MM.1S (cell line): ENCODE measurements around the gene C9orf43.
A peak's percentile ranks its signal among the peaks of the same experiment; 100 is the strongest.

ENCODE experiments used
- DNase-seq: peaks from one replicate; pipeline ENCODE4 v3.0.0-alpha.2; 2015
- H2AFZ ChIP-seq: fragments of 300-600 bp; sonication (generic); 2 replicates; pipeline ENCODE4 v1.6.0; 2016; ENCODE audit warnings: antibody characterized with exemption, low read length
- H3F3A ChIP-seq: fragments of 300-600 bp; sonication (generic); 2 replicates; pipeline ENCODE4 v1.6.1; 2016; ENCODE audit warnings: mild to moderate bottlenecking, antibody characterized with exemption, low read length, moderate library complexity, mixed read lengths; ENCODE audit not compliant: insufficient read depth
- H3K27ac ChIP-seq: fragments of 300-600 bp; sonication (generic); 2 replicates; pipeline ENCODE4 v1.5.1; 2016; ENCODE audit warnings: mild to moderate bottlenecking, low read length
- H3K27me3 ChIP-seq: fragments of 300-600 bp; sonication (generic); replicated peaks from 2 replicates; pipeline ENCODE4 v1.6.0; 2016; ENCODE audit warnings: low read length; ENCODE audit not compliant: insufficient read depth
- H3K36me3 ChIP-seq: fragments of 300-600 bp; sonication (generic); replicated peaks from 2 replicates; pipeline ENCODE4 v1.6.1; 2016; ENCODE audit warnings: mild to moderate bottlenecking, low read length, mixed read lengths; ENCODE audit not compliant: insufficient read depth
- H3K4me1 ChIP-seq: fragments of 300-600 bp; sonication (generic); 2 replicates; pipeline ENCODE4 v1.6.1; 2016; ENCODE audit warnings: low read length, mixed read lengths
- H3K4me2 ChIP-seq: fragments of 300-600 bp; sonication (generic); 2 replicates; pipeline ENCODE4 v1.6.0; 2016; ENCODE audit warnings: low read depth, low read length
- H3K4me3 ChIP-seq: fragments of 300-600 bp; sonication (generic); 2 replicates; pipeline ENCODE4 v1.5.1; 2016; ENCODE audit warnings: low read length, mixed read lengths
- H3K79me2 ChIP-seq: fragments of 300-600 bp; sonication (generic); 2 replicates; pipeline ENCODE4 v1.6.1; 2016; ENCODE audit warnings: mixed run types, low read length, mixed read lengths
- H3K9ac ChIP-seq: fragments of 300-600 bp; sonication (generic); 2 replicates; pipeline ENCODE4 v1.6.1; 2016; ENCODE audit warnings: low read length, mixed read lengths
- H3K9me2 ChIP-seq: fragments of 300-600 bp; sonication (generic); replicated peaks from 2 replicates; pipeline ENCODE4 v1.6.1; 2016; ENCODE audit warnings: mild to moderate bottlenecking, low read length, mixed read lengths; ENCODE audit not compliant: insufficient read depth
- H3K9me3 ChIP-seq: fragments of 300-600 bp; sonication (generic); replicated peaks from 2 replicates; pipeline ENCODE4 v1.6.1; 2016; ENCODE audit warnings: mild to moderate bottlenecking, low read length, mixed read lengths; ENCODE audit not compliant: insufficient read depth
- H4K20me1 ChIP-seq: fragments of 300-600 bp; sonication (generic); 2 replicates; pipeline ENCODE4 v1.6.1; 2016; ENCODE audit warnings: mild to moderate bottlenecking, low read length, moderate library complexity, mixed read lengths; ENCODE audit not compliant: insufficient read depth
- CTCF ChIP-seq: fragments of 300-600 bp; sonication (generic); IDR thresholded peaks from 2 replicates; pipeline ENCODE4 v1.5.1; 2016; ENCODE audit warnings: antibody characterized with exemption, low read length, mixed read lengths
- EZH2 ChIP-seq: fragments of 300-600 bp; sonication (generic); optimal IDR thresholded peaks from 2 replicates; pipeline ENCODE3; 2017; ENCODE audit warnings: low read depth, mild to moderate bottlenecking, antibody characterized with exemption, low read length, mixed read lengths
- EZH2phosphoT487 ChIP-seq: fragments of 300-600 bp; sonication (generic); IDR thresholded peaks from 2 replicates; pipeline ENCODE4 v1.6.1; 2018; ENCODE audit warnings: antibody characterized with exemption, low read length

The C9orf43 gene

GRCh38 chr9:113465599-113466140 lies 55.1 kb downstream of the C9orf43 start:
- no peak for DNase-seq
- H3K4me2 ChIP-seq = no peak overlapping the region
- H2AFZ ChIP-seq = no peak overlapping the region
- H3K9me2 ChIP-seq = no peaks in the 10 kb centered on the region
- H3K4me3 ChIP-seq = no peak overlapping the region
- H4K20me1 ChIP-seq = no peaks in the 10 kb centered on the region
- peaks cover 6% of the 10 kb centered on the region for H3F3A ChIP-seq
- TF ChIP-seq CTCF = no peak
- no peak for TF ChIP-seq EZH2phosphoT487
- TF ChIP-seq EZH2 = no peak
- H3K79me2 ChIP-seq = no peaks in the 10 kb centered on the region
- H3K9ac ChIP-seq = no peak overlapping the region
- peaks cover 22% of the 10 kb centered on the region for H3K4me1 ChIP-seq
- no peaks in the 10 kb centered on the region for H3K9me3 ChIP-seq
- no peaks in the 10 kb centered on the region for H3K27me3 ChIP-seq
- H3K27ac ChIP-seq = no peak overlapping the region
- H3K36me3 ChIP-seq = no peaks in the 10 kb centered on the region

GRCh38 chr9:113467183-113467582 lies 56.6 kb downstream of the C9orf43 start:
- Histone ChIP-seq H3K4me2 (no peak overlapping the region), H3K36me3 (no peaks in the 10 kb centered on the region), H3K27me3 (no peaks in the 10 kb centered on the region), H3K4me1 (peaks cover 16% of the 10 kb centered on the region), H3K79me2 (no peaks in the 10 kb centered on the region), H3K4me3 (no peak overlapping the region), H3F3A (peaks cover 6% of the 10 kb centered on the region), H3K9ac (no peak overlapping the region), H3K9me2 (no peaks in the 10 kb centered on the region), H3K27ac (no peak overlapping the region), H3K9me3 (no peaks in the 10 kb centered on the region), H2AFZ (no peak overlapping the region), H4K20me1 (no peaks in the 10 kb centered on the region)
- DNase-seq = no peak
- no peak for TF ChIP-seq EZH2
- TF ChIP-seq CTCF = no peak
- TF ChIP-seq EZH2phosphoT487 = no peak

- Histone ChIP-seq H3K4me3 (no peak overlapping the region), H3K4me2 (no peak overlapping the region), H3K9ac (no peak overlapping the region)
These were observed 58.3 kb downstream of the C9orf43 start for GRCh38 chr9:113468716-113469448.

More at GRCh38 chr9:113468716-113469448, 58.3 kb downstream of the C9orf43 start:
- Histone ChIP-seq H3K27me3 (no peaks in the 10 kb centered on the region), H3F3A (no peaks in the 10 kb centered on the region), H3K9me3 (no peaks in the 10 kb centered on the region), H4K20me1 (no peaks in the 10 kb centered on the region), H3K27ac (no peak overlapping the region), H2AFZ (no peak overlapping the region), H3K9me2 (no peaks in the 10 kb centered on the region), H3K36me3 (no peaks in the 10 kb centered on the region), H3K4me1 (0 out of 2 replicates have a peak, but pooled peaks cover 3% of the 10 kb centered on the region), H3K79me2 (no peaks in the 10 kb centered on the region)
- peak; percentile 42 for DNase-seq
- no peak for TF ChIP-seq EZH2phosphoT487
- no peak for TF ChIP-seq CTCF
- TF ChIP-seq EZH2 = no peak
